Esophagus squamous epithelium (tissue), 5 donors: ENCODE data around the gene KRTAP21-2. TPM values are rescaled to one million over a fixed set of nuclear protein-coding genes. Genes with fewer than 3 reads are reported as not detected.

Experiments used
- DNase-seq: peaks from one replicate; lab custom pipeline; 2025; lab: John Stamatoyannopoulos, UW
- H3K27ac ChIP-seq, 4 donors: fragments of 200-600 bp; sonication (generic); one replicate each; pipeline ENCODE4 v1.5.1; 2016 to 2019; ENCODE audit warnings: mild to moderate bottlenecking in 1 of 4
- H3K27me3 ChIP-seq, 4 donors: fragments of 200-600 bp; sonication (generic); 1 replicate in 3 of 4; 2 replicates in 1 of 4; pipeline versions ENCODE4 v1.5.1 to v1.6.0; 2017 to 2021; ENCODE audit warnings: antibody characterized with exemption in 1 of 4
- H3K36me3 ChIP-seq, 3 donors: fragments of 200-600 bp; sonication (generic); one replicate each; pipeline ENCODE4 v1.5.1; 2016 to 2019
- H3K4me1 ChIP-seq, 3 donors: fragments of 200-600 bp; sonication (generic); one replicate each; pipeline ENCODE4 v1.5.1; 2017 to 2019
- H3K4me3 ChIP-seq, 4 donors: fragments of 200-600 bp; sonication (generic); 1 replicate in 3 of 4; 2 replicates in 1 of 4; pipeline ENCODE4 v1.5.1; 2016 to 2019; ENCODE audit warnings: mild to moderate bottlenecking in 2 of 4, moderate library complexity in 1 of 4
- H3K9me3 ChIP-seq, 3 donors: fragments of 200-600 bp; sonication (generic); one replicate each; pipeline ENCODE4 v1.5.1; 2016 to 2019
- CTCF ChIP-seq, 6 experiments: fragments of 450-650 bp in 4 of 6; fragments of 200-600 bp in 2 of 6; sonication (generic) in 2 of 6; IDR thresholded peaks; one replicate each; pipeline ENCODE4 v1.5.1; 2016 to 2019; ENCODE audit warnings: antibody characterized with exemption in 6 of 6, mild to moderate bottlenecking in 4 of 6, moderate library complexity in 4 of 6
- POLR2A ChIP-seq, 4 donors: fragments of 450-650 bp; IDR thresholded peaks; one replicate each; pipeline ENCODE4 v1.6.1; 2017; ENCODE audit warnings: antibody characterized with exemption in 4 of 4, mild to moderate bottlenecking in 4 of 4, moderate library complexity in 3 of 4
- WGBS, 2 donors: methylation state at CpG; one replicate each; pipeline ENCODE4 v1.1.5; 2018; 5-methylcytosine and 5-hydroxymethylcytosine counted together
- intact Hi-C: fragments of 100-400 bp; cut with DNase I; formaldehyde crosslinking; loops from one replicate; pipeline ENCODE4 v1.15.0; 2022
- small RNA-seq, 4 donors: library from RNA; depleted of rRNA; stranded (forward); fragments of <200 nt; gene quantifications; one replicate each; pipeline ENCODE3, GENCODE V24; 2016
- total RNA-seq, 4 donors: library from RNA; depleted of rRNA; stranded (reverse); fragments of >200 nt; gene quantifications; one replicate each; pipeline ENCODE4 v1.1.0, GENCODE V29; 2016
- donor health status: DM: yes; HTN: yes; CAD: no.

KRTAP21-2 gene
- total RNA-seq, 4 donors from 2014 or later = not detected

- TF ChIP-seq CTCF (IDR thresholded peaks at IDR 0.05) = no peak
- TF ChIP-seq POLR2A (IDR thresholded peaks at IDR 0.05) = no peak
- Histone ChIP-seq H3K9me3 (peaks cover 0 to 4% (median 0%) of the 10 kb centered on the region in 3 donors), H3K27me3 (no peaks in the 10 kb centered on the region), H3K27ac (no peak overlapping the region), H3K36me3 (no peaks in the 10 kb centered on the region), H3K4me3 (no peak overlapping the region), H3K4me1 (no peaks in the 10 kb centered on the region)
- WGBS, 2 donors = 12 to 18% methylated on average over 3 of the region's 3 CpGs
- intact Hi-C loops = no loop called here
- no peak for DNase-seq
These were observed 36.6 kb downstream of the KRTAP21-2 start for GRCh38 chr21:30710499-30710898.

GRCh38 chr21:30707409-30707808, 39.6 kb downstream of the KRTAP21-2 start:
- Histone ChIP-seq H3K27ac (no peak overlapping the region), H3K27me3 (no peaks in the 10 kb centered on the region), H3K36me3 (no peaks in the 10 kb centered on the region), H3K4me1 (no peaks in the 10 kb centered on the region), H3K4me3 (no peak overlapping the region), H3K9me3 (peaks cover 0 to 4% (median 0%) of the 10 kb centered on the region in 3 donors)
- intact Hi-C loops = no loop called here
- DNase-seq = no peak
- TF ChIP-seq CTCF (IDR thresholded peaks at IDR 0.05) (no peak), POLR2A (IDR thresholded peaks at IDR 0.05) (no peak)

Small RNA genes within 50 kb of the gene (small RNA-seq; reads per million reads assigned to genes)
- gene AP000244.1 (0 reads per million in 4 donors), gene KRTAP21-3 (0 reads per million in 4 donors)

Other genes starting within 250 kb of the KRTAP21-2 start
- gene KRTAP19-5, start 245.1 kb downstream of the KRTAP21-2 start, total RNA-seq = not detected
- not detected for gene KRTAP19-6, start 205.4 kb downstream of the KRTAP21-2 start, total RNA-seq
- not detected for gene KRTAP19-7, start 185.9 kb downstream of the KRTAP21-2 start, total RNA-seq
- not detected for gene KRTAP22-2, start 156.9 kb downstream of the KRTAP21-2 start, total RNA-seq
- gene KRTAP6-3, start 154.8 kb downstream of the KRTAP21-2 start, total RNA-seq = not detected
- gene KRTAP6-2, start 148.4 kb downstream of the KRTAP21-2 start, total RNA-seq = not detected
- gene KRTAP22-1, start 146.2 kb downstream of the KRTAP21-2 start, total RNA-seq = not detected
- not detected for gene KRTAP6-1, start 133.3 kb downstream of the KRTAP21-2 start, total RNA-seq
- not detected for gene KRTAP20-1, start 130.8 kb downstream of the KRTAP21-2 start, total RNA-seq
- not detected for gene KRTAP20-4, start 126.6 kb downstream of the KRTAP21-2 start, total RNA-seq
- not detected for gene KRTAP20-2, start 112.1 kb downstream of the KRTAP21-2 start, total RNA-seq
- not detected for gene KRTAP20-3, start 104.4 kb downstream of the KRTAP21-2 start, total RNA-seq
- not detected for gene KRTAP21-3, start 28.5 kb downstream of the KRTAP21-2 start, total RNA-seq
- gene KRTAP21-1, start 8.2 kb upstream of the KRTAP21-2 start, total RNA-seq = not detected
- gene KRTAP8-1, start 66.0 kb upstream of the KRTAP21-2 start, total RNA-seq = not detected
- not detected for gene KRTAP7-1, start 82.5 kb upstream of the KRTAP21-2 start, total RNA-seq
- not detected for gene KRTAP11-1, start 134.3 kb upstream of the KRTAP21-2 start, total RNA-seq